Calu3 (cell line): ENCODE results near the gene WNT5B. TPM values are rescaled to one million over a fixed set of nuclear protein-coding genes. Genes with fewer than 3 reads are reported as not detected.

ENCODE experiments used
- BruUV-seq: library from RNA; stranded (reverse); fragments of 400-500 nt; replicated peaks from 2 replicates; lab custom pipeline; 2021; lab: Mats Ljungman, UMichigan
- CTCF ChIA-PET: fragments of 300-600 bp; sonication (Branson Sonifier 250); formaldehyde crosslinking; loops from one replicate; lab custom pipeline; 2022; ENCODE audit warnings: antibody characterized with exemption; lab: Charles Lee
- DNase-seq: peaks from one replicate; pipeline ENCODE4 v3.0.0; 2022
- H3K27ac Mint-ChIP-seq: one replicate; pipeline ENCODE4 v1.8.0; 2022; ENCODE audit warnings: mixed read lengths; ENCODE audit not compliant: unreplicated experiment
- H3K27me3 Mint-ChIP-seq: one replicate; pipeline ENCODE4 v1.8.0; 2022; ENCODE audit warnings: mixed read lengths; ENCODE audit not compliant: unreplicated experiment
- H3K36me3 Mint-ChIP-seq: one replicate; pipeline ENCODE4 v1.8.0; 2022; ENCODE audit warnings: mild to moderate bottlenecking, moderate library complexity, mixed read lengths; ENCODE audit not compliant: insufficient read depth, unreplicated experiment
- H3K4me1 Mint-ChIP-seq: one replicate; pipeline ENCODE4 v1.8.0; 2022; ENCODE audit warnings: mild to moderate bottlenecking, low read depth, mixed read lengths; ENCODE audit not compliant: unreplicated experiment
- H3K4me3 Mint-ChIP-seq: one replicate; pipeline ENCODE4 v1.8.0; 2022; ENCODE audit warnings: mild to moderate bottlenecking, low read depth, moderate library complexity, mixed read lengths; ENCODE audit not compliant: unreplicated experiment
- H3K9me3 Mint-ChIP-seq: one replicate; pipeline ENCODE4 v1.8.0; 2022; ENCODE audit warnings: low read depth, mixed read lengths; ENCODE audit not compliant: unreplicated experiment
- intact Hi-C: fragments of 100-400 bp; cut with micrococcal nuclease; formaldehyde crosslinking; loops from one replicate; pipeline ENCODE4 v1.10.0; 2022; ENCODE audit not compliant: unreplicated experiment
- total RNA-seq: library from RNA; stranded (reverse); gene quantifications from 2 replicates; pipeline ENCODE4 v1.2.3, GENCODE V29; 2022
- TF ChIP-seq, protein P1 (sequence below): fragments of 200-600 bp; IDR thresholded peaks from one replicate; pipeline ENCODE4 v1.8.0; 2022; ENCODE audit warnings: antibody characterized with exemption; ENCODE audit not compliant: unreplicated experiment

WNT5B gene
- total RNA-seq, 1 experiment from 2014 or later: 0.24 TPM

- CTCF ChIA-PET: no interaction called here
These were observed 13.5 kb downstream of the WNT5B start for GRCh38 chr12:1642513-1642912.

GRCh38 chr12:1643043-1643442 lies 14.0 kb downstream of the WNT5B start:
- Mint-ChIP-seq H3K36me3 (no peaks in the 10 kb centered on the region), H3K27ac (no peak overlapping the region), H3K4me3 (no peak overlapping the region), H3K27me3 (peaks cover 77% of the 10 kb centered on the region), H3K4me1 (no peaks in the 10 kb centered on the region), H3K9me3 (no peaks in the 10 kb centered on the region)
- intact Hi-C loops: no loop called here
- CTCF ChIA-PET: interaction anchor here (0.6 kb wide), 1 partner anchor 893 kb away, joined by 5 read pairs; no protein-coding TSS in a partner anchor
- no TSS peak for BruUV-seq
- TF ChIP-seq, protein P1, sequence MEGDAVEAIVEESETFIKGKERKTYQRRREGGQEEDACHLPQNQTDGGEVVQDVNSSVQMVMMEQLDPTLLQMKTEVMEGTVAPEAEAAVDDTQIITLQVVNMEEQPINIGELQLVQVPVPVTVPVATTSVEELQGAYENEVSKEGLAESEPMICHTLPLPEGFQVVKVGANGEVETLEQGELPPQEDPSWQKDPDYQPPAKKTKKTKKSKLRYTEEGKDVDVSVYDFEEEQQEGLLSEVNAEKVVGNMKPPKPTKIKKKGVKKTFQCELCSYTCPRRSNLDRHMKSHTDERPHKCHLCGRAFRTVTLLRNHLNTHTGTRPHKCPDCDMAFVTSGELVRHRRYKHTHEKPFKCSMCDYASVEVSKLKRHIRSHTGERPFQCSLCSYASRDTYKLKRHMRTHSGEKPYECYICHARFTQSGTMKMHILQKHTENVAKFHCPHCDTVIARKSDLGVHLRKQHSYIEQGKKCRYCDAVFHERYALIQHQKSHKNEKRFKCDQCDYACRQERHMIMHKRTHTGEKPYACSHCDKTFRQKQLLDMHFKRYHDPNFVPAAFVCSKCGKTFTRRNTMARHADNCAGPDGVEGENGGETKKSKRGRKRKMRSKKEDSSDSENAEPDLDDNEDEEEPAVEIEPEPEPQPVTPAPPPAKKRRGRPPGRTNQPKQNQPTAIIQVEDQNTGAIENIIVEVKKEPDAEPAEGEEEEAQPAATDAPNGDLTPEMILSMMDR: no peak
- no peak for DNase-seq

More at GRCh38 chr12:1642513-1642912, 13.5 kb downstream of the WNT5B start:
- H3K27ac Mint-ChIP-seq: no peak overlapping the region
- H3K36me3 Mint-ChIP-seq: no peaks in the 10 kb centered on the region
- peaks cover 74% of the 10 kb centered on the region for H3K27me3 Mint-ChIP-seq
- no peaks in the 10 kb centered on the region for H3K4me1 Mint-ChIP-seq
- intact Hi-C loops: no loop called here
- DNase-seq: no peak
- no TSS peak for BruUV-seq
- no peak overlapping the region for H3K4me3 Mint-ChIP-seq
- TF ChIP-seq, protein P1: no peak
- no peaks in the 10 kb centered on the region for H3K9me3 Mint-ChIP-seq

- no TSS peak for BruUV-seq
These were observed 15.0 kb downstream of the WNT5B start for GRCh38 chr12:1643905-1644533.

DNA sequence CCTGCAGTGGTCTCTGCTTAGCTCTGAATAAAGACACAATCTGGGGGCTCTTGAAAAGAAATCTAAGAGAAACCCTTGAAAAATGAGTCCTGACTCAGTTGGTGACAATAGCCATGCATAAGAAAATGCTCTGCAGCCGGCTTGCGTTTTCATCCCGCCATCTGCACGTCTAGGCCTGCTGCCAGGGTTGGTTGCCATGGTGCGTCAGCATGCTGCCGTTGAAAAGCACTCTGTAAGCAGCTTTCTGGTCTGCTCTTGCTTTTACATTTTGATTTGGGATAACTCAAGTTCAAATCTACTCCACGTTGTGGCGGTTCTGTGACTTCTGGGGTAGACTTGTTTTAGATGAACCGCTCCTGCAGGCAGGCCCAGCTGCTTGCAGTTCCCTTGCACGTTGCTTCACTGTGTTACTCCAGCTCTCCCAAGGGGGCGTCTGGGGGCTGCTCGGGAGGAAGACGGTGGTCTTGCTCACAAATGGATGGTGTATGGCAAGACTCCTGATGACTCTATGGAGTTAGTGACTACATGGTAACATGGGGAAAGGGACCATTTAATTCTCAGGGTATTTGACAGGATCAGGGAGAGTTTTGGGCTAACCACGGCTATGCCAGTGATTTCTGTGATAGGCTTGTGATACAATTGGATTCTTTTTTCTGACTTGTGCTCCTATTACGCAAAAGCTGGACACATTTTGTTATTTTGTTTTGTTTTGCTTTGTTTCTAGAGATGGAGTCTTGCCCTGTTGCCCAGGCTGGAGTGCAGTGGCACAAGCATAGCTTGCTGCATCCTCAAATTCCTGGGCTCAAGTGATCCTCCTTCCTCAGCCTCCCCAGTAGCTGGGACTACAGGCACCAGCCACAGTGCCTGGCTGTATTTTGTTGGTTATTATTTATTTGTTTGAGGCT lies 15.8 kb downstream of the WNT5B start:
- CTCF ChIA-PET: no interaction called here
- H3K27ac Mint-ChIP-seq: no peak overlapping the region

More at GRCh38 chr12:1643905-1644533, 15.0 kb downstream of the WNT5B start:
- DNase-seq: no peak
- peaks cover 77% of the 10 kb centered on the region for H3K27me3 Mint-ChIP-seq
- no peaks in the 10 kb centered on the region for H3K4me1 Mint-ChIP-seq
- no peaks in the 10 kb centered on the region for H3K9me3 Mint-ChIP-seq
- TF ChIP-seq, protein P1: no peak
- H3K36me3 Mint-ChIP-seq: no peaks in the 10 kb centered on the region
- H3K27ac Mint-ChIP-seq: no peak overlapping the region
- CTCF ChIA-PET: interaction anchor here (0.8 kb wide), 1 partner anchor 13 kb away, joined by 4 read pairs; no protein-coding TSS in a partner anchor
- H3K4me3 Mint-ChIP-seq: no peak overlapping the region
- intact Hi-C loops: no loop called here

More for the DNA sequence above, 15.8 kb downstream of the WNT5B start:
- H3K27me3 Mint-ChIP-seq: peaks cover 77% of the 10 kb centered on the region
- no peaks in the 10 kb centered on the region for H3K9me3 Mint-ChIP-seq
- H3K4me3 Mint-ChIP-seq: no peak overlapping the region
- no peaks in the 10 kb centered on the region for H3K36me3 Mint-ChIP-seq
- intact Hi-C loops: no loop called here
- TF ChIP-seq, protein P1: no peak
- no TSS peak for BruUV-seq
- DNase-seq: no peak
- no peaks in the 10 kb centered on the region for H3K4me1 Mint-ChIP-seq
